GM18861 (cell line): ENCODE data around the gene CREB5.

Experiments
- ATAC-seq: cut with Tn5 transposase; IDR thresholded peaks from one replicate; pipeline ENCODE4 v1.9.1; 2021; ENCODE audit not compliant: unreplicated experiment

Gene CREB5

GRCh38 chr7:28868712-28869111 is 456.4 kb downstream of the CREB5 start:
- ATAC-seq, result no peak

- no peak for ATAC-seq
Observed at GRCh38 chr7:28871077-28871476, 458.8 kb downstream of the CREB5 start.

DNA sequence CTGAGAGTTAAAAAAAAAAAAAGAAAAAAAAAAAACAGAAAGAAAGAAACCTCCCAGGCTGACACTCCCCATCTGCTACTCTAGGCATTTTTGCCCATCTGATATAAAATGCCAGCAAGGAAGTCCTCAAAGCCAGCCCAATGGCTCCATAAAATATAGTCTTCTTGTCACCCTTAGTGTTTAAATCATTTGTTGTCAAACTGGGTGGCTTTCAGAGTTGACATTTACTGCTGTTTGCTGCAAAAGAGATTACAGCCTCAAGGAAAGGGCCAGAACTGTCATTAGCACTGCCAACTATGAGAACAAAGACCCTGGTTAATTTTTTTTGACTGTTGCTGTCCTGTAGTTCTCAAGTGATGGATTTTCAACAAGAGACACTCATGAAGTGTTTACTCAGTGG is 459.3 kb downstream of the CREB5 start:
- ATAC-seq, result no peak

GRCh38 chr7:28872226-28872625 is 459.9 kb downstream of the CREB5 start:
- no peak for ATAC-seq

- ATAC-seq, result no peak
Observed at GRCh38 chr7:28873365-28873764, 461.0 kb downstream of the CREB5 start.

DNA sequence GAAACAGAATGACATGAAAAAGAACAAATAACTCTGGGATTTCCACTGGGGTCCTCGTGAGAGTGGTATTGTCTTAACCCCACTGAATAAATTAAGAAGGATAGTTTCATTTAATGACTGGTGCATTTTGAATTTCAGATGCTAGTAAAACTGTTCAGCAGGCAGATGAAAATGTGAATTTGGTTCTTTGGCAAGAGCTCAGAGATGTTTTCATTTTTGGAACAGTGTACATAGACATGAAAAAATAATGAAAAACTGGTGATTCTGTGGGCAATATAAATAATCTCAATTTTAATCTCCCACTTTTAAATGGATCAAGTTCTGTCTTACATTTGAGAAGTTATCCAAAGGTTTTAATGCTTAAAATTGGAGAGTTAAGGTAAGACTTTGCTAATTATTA is 461.7 kb downstream of the CREB5 start:
- ATAC-seq, result no peak
